NCI-H226 (cell line): Measurements from ENCODE around the gene OSTN.
"Not testable (repeated sequence)": the region's sequence is repeated elsewhere in the genome, so short reads cannot be mapped to it uniquely, and the experiment has no call there.

ENCODE experiments used
- DNase-seq: peaks from one replicate; pipeline ENCODE4 v3.0.0-alpha.2; 2015

Gene OSTN

GRCh38 chr3:191269289-191270085 is 70.4 kb downstream of the OSTN start:
- DNase-seq, result no peak

GRCh38 chr3:191275244-191275643 is 76.2 kb downstream of the OSTN start:
- not testable (repeated sequence) for DNase-seq

- DNase-seq, result no peak
These were observed 76.7 kb downstream of the OSTN start for GRCh38 chr3:191275751-191276150.

GRCh38 chr3:191280111-191280510 is 81.1 kb downstream of the OSTN start:
- no peak for DNase-seq

GRCh38 chr3:191280882-191281281 is 81.8 kb downstream of the OSTN start:
- no peak for DNase-seq

- no peak for DNase-seq
These were observed 83.5 kb downstream of the OSTN start for GRCh38 chr3:191282251-191283185.

- DNase-seq, result no peak
These were observed 84.4 kb downstream of the OSTN start for GRCh38 chr3:191283400-191283799.

GRCh38 chr3:191290311-191291025 is 91.4 kb downstream of the OSTN start:
- no peak for DNase-seq

- no peak for DNase-seq
These were observed 93.4 kb downstream of the OSTN start for GRCh38 chr3:191292243-191293015.

- DNase-seq, result no peak
These were observed 95.2 kb downstream of the OSTN start for GRCh38 chr3:191294291-191294690.

GRCh38 chr3:191296041-191296541 is 97.0 kb downstream of the OSTN start:
- DNase-seq, result no peak

- no peak for DNase-seq
These were observed 99.8 kb downstream of the OSTN start for GRCh38 chr3:191298846-191299245.

- DNase-seq, result no peak
These were observed 101.4 kb downstream of the OSTN start for GRCh38 chr3:191300422-191300821.

GRCh38 chr3:191301017-191301416 is 102.0 kb downstream of the OSTN start:
- DNase-seq, result no peak

- no peak for DNase-seq
These were observed 102.9 kb downstream of the OSTN start for GRCh38 chr3:191301782-191302411.

- no peak for DNase-seq
These were observed 103.4 kb downstream of the OSTN start for GRCh38 chr3:191302451-191302850.

GRCh38 chr3:191303596-191303995 is 104.6 kb downstream of the OSTN start:
- no peak for DNase-seq

- DNase-seq, result no peak
These were observed 107.4 kb downstream of the OSTN start for GRCh38 chr3:191306428-191306827.

- DNase-seq, result no peak
These were observed 108.3 kb downstream of the OSTN start for GRCh38 chr3:191307341-191307740.

GRCh38 chr3:191313296-191313695 is 114.3 kb downstream of the OSTN start:
- no peak for DNase-seq

GRCh38 chr3:191314109-191314728 is 115.2 kb downstream of the OSTN start:
- no peak for DNase-seq
